Activated naive CD4-positive, alpha-beta T cell treated with anti-CD3 and anti-CD28 coated beads, Interleukin-2, amount 50 U/mL, for 72 hours (primary cell): ENCODE results near the gene ENOX1. TPM values are rescaled to one million over a fixed set of nuclear protein-coding genes. Genes with fewer than 3 reads are reported as not detected.

Experiments used
- ATAC-seq, 2 donors: fragments of 150-1000 bp; cut with Tn5 transposase; 2 replicates each; pipeline ENCODE4 v1.10.0; 2021; ENCODE audit warnings: mild to moderate bottlenecking in 2 of 2, moderate library complexity in 2 of 2
- DNase-seq, 2 donors: peaks; one replicate each; pipeline ENCODE4 v3.0.0; 2021 to 2022; ENCODE audit warnings: low spot score in 2 of 2
- H3K27ac Mint-ChIP-seq, 2 donors: one replicate each; pipeline ENCODE4 v1.8.0; 2022; ENCODE audit warnings: mild to moderate bottlenecking in 2 of 2, mixed read lengths in 2 of 2
- H3K36me3 Mint-ChIP-seq, 2 donors: one replicate each; pipeline ENCODE4 v1.8.0; 2022; ENCODE audit warnings: mixed read lengths in 2 of 2
- H3K9me3 Mint-ChIP-seq, 2 donors: one replicate each; pipeline ENCODE4 v1.8.0; 2022; ENCODE audit warnings: mixed read lengths in 2 of 2
- total RNA-seq, 2 donors: library from RNA; stranded (reverse); gene quantifications; one replicate each; pipeline ENCODE4 v1.2.3, GENCODE V29; 2022

The ENOX1 gene
- total RNA-seq, 2 donors from 2014 or later: 1.8 TPM; not detected in 1

DNA sequence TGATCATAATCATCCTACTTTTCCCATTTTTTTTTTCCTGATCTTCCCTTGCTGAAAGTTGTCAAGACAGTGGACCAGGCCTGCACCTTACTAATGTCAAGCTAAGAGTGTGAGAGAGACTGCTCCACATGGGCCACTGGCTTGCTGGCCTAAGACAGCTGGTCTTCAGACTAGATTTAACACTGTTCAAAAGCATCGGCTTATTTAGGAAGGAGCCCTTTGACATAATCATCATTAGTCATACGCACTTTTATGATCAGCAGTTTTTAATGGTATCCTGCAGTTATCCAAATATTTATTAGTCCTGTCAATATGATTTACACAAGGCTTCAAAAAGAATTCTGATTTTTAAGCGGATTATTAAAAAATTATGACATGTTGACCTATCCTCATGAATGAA lies 492.8 kb downstream of the ENOX1 start:
- Mint-ChIP-seq H3K27ac (no peak overlapping the region), H3K36me3 (no peaks in the 10 kb centered on the region), H3K9me3 (no peaks in the 10 kb centered on the region)
- ATAC-seq (no peak), DNase-seq (no peak)

DNA sequence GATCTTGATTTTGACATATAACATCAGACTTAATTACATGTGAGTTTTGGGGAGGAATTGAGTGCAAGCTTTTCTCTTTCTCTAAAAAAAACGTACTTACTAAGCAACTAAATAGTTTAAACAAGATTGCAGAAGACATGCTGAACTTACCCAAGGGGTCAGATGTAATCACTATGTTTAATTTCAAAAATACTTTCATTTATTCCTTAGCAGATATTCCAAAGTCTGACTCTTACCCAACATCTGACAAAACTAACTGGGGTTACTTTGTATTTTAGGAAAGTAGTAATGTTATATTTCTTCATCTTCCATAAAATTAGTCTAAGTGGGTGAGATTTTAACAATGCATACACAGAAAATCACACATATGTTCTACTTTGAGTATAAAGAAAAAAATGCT lies 493.2 kb downstream of the ENOX1 start:
- DNase-seq: no peak
- Mint-ChIP-seq H3K27ac (no peak overlapping the region), H3K36me3 (no peaks in the 10 kb centered on the region), H3K9me3 (no peaks in the 10 kb centered on the region)
- no peak for ATAC-seq

GRCh38 chr13:43293008-43293407 lies 493.8 kb downstream of the ENOX1 start:
- Mint-ChIP-seq H3K27ac (no peak overlapping the region), H3K9me3 (no peaks in the 10 kb centered on the region), H3K36me3 (no peaks in the 10 kb centered on the region)
- no peak for DNase-seq
- peak in 1 of 2 donors; percentile 46 for ATAC-seq

- ATAC-seq (no peak), DNase-seq (no peak)
- Mint-ChIP-seq H3K27ac (no peak overlapping the region), H3K9me3 (no peaks in the 10 kb centered on the region), H3K36me3 (no peaks in the 10 kb centered on the region)
Observed at GRCh38 chr13:43291287-43292060, 495.3 kb downstream of the ENOX1 start.

GRCh38 chr13:43289470-43290255 lies 497.1 kb downstream of the ENOX1 start:
- ATAC-seq: no peak
- Mint-ChIP-seq H3K9me3 (no peaks in the 10 kb centered on the region), H3K27ac (no peak overlapping the region), H3K36me3 (no peaks in the 10 kb centered on the region)
- DNase-seq: no peak

- no peak overlapping the region for H3K27ac Mint-ChIP-seq
- no peaks in the 10 kb centered on the region for H3K9me3 Mint-ChIP-seq
- DNase-seq (no peak), ATAC-seq (no peak)
- H3K36me3 Mint-ChIP-seq: no peaks in the 10 kb centered on the region
Observed at GRCh38 chr13:43286751-43287150, 500.0 kb downstream of the ENOX1 start.

DNA sequence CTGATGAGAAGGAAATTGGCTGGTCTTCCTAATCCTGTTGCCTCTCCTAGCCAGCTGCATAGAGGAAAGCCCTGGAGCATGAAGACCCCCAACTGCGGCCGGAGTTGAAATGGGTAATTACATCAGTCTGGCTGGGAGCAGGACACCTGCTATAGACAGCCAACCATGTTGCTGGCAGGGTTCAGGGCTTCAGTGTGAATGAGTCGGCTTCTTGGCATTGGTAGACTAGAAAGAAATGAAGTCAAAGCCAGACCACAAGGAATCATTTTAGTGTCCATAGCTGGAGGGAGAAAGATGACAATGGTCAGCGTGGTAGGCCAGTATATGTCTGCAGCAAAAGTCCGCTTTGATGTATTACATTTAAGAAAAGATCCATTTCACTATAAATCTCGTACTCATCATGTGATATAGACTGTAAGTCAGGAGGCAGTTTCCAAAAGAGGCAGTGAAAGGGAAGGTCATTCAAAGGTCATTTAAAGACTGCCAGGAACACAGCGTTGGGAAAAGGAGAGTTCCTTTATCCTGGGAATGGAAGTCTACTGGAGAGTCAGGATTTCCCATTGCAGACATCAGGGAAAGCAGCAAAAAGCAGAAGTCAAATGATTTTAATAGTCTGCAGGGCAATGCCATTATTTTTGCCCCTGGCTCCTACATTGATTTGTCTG lies 500.7 kb downstream of the ENOX1 start:
- no peak for ATAC-seq
- peak overlapping the region in 1 of 2 donors; percentile 15 for H3K27ac Mint-ChIP-seq
- H3K9me3 Mint-ChIP-seq: no peaks in the 10 kb centered on the region

GRCh38 chr13:43284162-43284561 lies 502.6 kb downstream of the ENOX1 start:
- ATAC-seq (no peak), DNase-seq (no peak)
- H3K36me3 Mint-ChIP-seq: no peaks in the 10 kb centered on the region
- no peak overlapping the region for H3K27ac Mint-ChIP-seq
- H3K9me3 Mint-ChIP-seq: no peaks in the 10 kb centered on the region

More for the DNA sequence above, 500.7 kb downstream of the ENOX1 start:
- DNase-seq: no peak
- no peaks in the 10 kb centered on the region for H3K36me3 Mint-ChIP-seq

GRCh38 chr13:43279696-43280095 lies 507.1 kb downstream of the ENOX1 start:
- Mint-ChIP-seq H3K36me3 (no peaks in the 10 kb centered on the region), H3K27ac (no peak overlapping the region), H3K9me3 (no peaks in the 10 kb centered on the region)
- DNase-seq (no peak), ATAC-seq (no peak)

DNA sequence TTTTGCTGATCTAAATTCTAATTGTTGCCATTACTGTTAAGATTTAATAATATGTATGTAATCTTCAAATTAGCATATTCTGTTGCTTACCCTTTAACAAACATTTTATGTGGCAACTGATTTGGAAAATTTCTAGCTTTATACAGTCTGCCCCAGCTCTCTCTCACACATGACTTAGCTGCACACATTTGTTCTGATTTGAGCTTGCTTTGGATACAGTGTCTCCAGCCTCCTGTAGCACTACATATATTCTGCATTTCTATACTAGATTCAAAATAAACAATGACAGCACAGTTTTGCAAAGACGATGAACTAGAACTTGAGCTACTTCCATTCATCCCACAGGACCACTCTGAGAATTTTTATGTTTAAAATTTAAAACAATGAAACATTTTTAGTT lies 508.6 kb downstream of the ENOX1 start:
- no peaks in the 10 kb centered on the region for H3K9me3 Mint-ChIP-seq
- H3K36me3 Mint-ChIP-seq: no peaks in the 10 kb centered on the region
- no peak for ATAC-seq
- H3K27ac Mint-ChIP-seq: no peak overlapping the region
- no peak for DNase-seq

DNA sequence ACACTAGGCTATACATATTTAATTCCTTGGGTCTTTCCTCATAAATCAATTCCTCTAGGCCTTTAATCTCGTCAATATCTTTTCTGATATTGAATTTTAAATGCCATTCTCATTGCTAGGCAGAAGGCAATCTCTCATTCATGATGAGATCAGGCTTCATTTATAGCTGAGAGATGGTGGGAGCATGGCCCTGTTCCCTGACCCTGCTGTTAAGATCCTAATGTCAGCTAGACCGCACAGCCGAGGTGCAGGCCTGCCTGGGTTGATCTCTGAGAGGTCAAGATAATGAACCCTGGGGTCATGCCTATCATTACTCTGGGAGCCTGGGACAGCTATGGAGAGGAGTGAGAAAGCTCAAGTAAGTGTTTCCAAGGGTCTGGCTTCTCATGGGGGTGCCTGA lies 509.6 kb downstream of the ENOX1 start:
- Mint-ChIP-seq H3K9me3 (no peaks in the 10 kb centered on the region), H3K36me3 (no peaks in the 10 kb centered on the region), H3K27ac (no peak overlapping the region)
- no peak for DNase-seq
- no peak for ATAC-seq

DNA sequence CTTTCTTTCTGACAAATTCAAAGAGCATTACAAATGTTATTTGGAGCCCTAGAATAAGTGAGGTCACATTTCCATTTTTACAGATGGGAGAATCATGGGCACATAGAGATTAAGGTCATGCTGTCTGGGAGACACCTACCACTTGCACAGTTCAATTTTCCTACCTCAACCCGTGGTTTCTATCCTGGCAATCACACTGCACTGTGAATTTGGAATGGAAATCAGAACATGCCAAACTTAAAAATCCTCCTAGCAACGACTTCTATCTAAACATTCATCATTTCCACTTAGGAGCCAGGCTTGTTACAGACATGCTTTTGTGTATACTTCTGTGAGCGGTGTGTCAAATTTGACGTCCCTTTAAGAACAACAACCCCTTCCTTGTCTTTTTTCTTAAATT lies 511.9 kb downstream of the ENOX1 start:
- no peak overlapping the region for H3K27ac Mint-ChIP-seq
- no peaks in the 10 kb centered on the region for H3K9me3 Mint-ChIP-seq
- DNase-seq: no peak
- ATAC-seq: no peak
- H3K36me3 Mint-ChIP-seq: no peaks in the 10 kb centered on the region

- no peaks in the 10 kb centered on the region for H3K36me3 Mint-ChIP-seq
- ATAC-seq: no peak
- no peak overlapping the region for H3K27ac Mint-ChIP-seq
- DNase-seq: no peak
- H3K9me3 Mint-ChIP-seq: no peaks in the 10 kb centered on the region
Observed at GRCh38 chr13:43273362-43273761, 513.4 kb downstream of the ENOX1 start.

DNA sequence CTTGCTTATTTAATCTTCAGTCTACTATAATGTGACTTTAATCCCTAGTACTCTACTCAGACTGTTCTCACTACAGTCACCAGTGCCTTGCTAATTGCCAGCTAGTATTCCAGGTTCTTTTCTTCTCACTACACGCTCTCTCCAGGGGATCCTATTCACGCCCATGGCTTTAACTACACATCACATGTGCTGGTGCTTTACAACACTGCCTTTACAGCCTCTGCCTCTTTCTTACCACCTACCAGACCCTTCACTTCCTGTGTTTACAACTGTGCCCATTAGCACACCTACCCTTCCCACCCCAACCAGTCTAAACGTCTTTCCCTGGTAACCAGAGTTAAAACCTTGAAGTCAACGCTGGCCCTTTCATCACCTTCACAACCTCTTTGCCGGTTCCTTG lies 513.9 kb downstream of the ENOX1 start:
- no peaks in the 10 kb centered on the region for H3K9me3 Mint-ChIP-seq
- DNase-seq (no peak), ATAC-seq (no peak)
- no peaks in the 10 kb centered on the region for H3K36me3 Mint-ChIP-seq
- no peak overlapping the region for H3K27ac Mint-ChIP-seq

GRCh38 chr13:43271152-43271551 lies 515.6 kb downstream of the ENOX1 start:
- DNase-seq (no peak), ATAC-seq (no peak)
- no peaks in the 10 kb centered on the region for H3K36me3 Mint-ChIP-seq
- H3K27ac Mint-ChIP-seq: no peak overlapping the region
- H3K9me3 Mint-ChIP-seq: no peaks in the 10 kb centered on the region

- H3K36me3 Mint-ChIP-seq: no peaks in the 10 kb centered on the region
- no peaks in the 10 kb centered on the region for H3K9me3 Mint-ChIP-seq
- no peak for ATAC-seq
- DNase-seq: no peak
- H3K27ac Mint-ChIP-seq: no peak overlapping the region
Observed at GRCh38 chr13:43270130-43270830, 516.5 kb downstream of the ENOX1 start.

GRCh38 chr13:43269037-43269481 lies 517.7 kb downstream of the ENOX1 start:
- ATAC-seq (no peak), DNase-seq (no peak)
- no peaks in the 10 kb centered on the region for H3K9me3 Mint-ChIP-seq
- no peak overlapping the region for H3K27ac Mint-ChIP-seq
- H3K36me3 Mint-ChIP-seq: no peaks in the 10 kb centered on the region
